Measurements from ENCODE around the gene GFRA1.

DNA sequence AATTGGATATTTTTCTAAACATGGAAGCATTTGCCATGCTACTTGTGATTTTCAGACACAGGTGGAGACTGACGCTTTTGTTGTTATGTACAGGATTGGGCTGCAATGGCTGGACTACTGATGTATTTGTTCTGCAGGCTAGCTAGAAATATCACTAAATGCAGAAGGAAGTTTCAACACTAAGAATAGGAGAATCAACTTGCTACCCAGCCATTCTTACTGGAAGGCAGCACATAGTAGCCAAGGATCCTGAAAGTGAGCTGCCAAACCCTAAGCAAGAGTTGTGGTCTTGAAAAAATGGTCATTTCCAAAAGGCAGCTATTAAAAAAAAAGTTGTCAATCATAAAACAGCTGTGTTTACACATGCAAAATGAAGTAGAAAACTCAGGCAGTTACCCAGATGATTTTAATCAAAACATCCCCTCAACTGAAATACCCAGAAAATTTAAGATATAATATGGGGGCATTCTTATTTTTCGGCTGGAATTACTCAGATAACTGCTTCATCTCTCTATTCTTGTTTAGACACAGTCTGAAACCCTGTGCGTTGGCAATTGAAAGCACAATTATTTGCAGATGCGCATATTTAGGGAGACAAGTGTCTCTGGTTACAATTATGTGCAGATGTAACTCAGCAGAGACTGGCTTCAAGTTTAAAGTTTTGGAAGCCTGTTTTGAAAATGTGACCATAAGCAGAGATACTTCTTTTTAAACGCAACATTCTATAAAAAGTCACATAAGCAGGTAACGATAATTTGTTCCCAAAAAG is 31.2 kb downstream of the GFRA1 start:
- TF ChIP-seq, protein P1, sequence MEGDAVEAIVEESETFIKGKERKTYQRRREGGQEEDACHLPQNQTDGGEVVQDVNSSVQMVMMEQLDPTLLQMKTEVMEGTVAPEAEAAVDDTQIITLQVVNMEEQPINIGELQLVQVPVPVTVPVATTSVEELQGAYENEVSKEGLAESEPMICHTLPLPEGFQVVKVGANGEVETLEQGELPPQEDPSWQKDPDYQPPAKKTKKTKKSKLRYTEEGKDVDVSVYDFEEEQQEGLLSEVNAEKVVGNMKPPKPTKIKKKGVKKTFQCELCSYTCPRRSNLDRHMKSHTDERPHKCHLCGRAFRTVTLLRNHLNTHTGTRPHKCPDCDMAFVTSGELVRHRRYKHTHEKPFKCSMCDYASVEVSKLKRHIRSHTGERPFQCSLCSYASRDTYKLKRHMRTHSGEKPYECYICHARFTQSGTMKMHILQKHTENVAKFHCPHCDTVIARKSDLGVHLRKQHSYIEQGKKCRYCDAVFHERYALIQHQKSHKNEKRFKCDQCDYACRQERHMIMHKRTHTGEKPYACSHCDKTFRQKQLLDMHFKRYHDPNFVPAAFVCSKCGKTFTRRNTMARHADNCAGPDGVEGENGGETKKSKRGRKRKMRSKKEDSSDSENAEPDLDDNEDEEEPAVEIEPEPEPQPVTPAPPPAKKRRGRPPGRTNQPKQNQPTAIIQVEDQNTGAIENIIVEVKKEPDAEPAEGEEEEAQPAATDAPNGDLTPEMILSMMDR (optimal IDR thresholded peaks at IDR 0.05 in 1 of 3, IDR thresholded peaks at IDR 0.05 in 1 of 3, conservative IDR thresholded peaks at IDR 0.05 in 1 of 3; ENCODE audit: extremely low read depth in 1 of 3, insufficient read depth in 2 of 3, low read length in 3 of 3), result no peak
- TF ChIP-seq EZH2 (IDR thresholded peaks at IDR 0.05; ENCODE audit: low read length), result no peak
